Measurements from ENCODE around the gene SGIP1.

Gene SGIP1

GRCh38 chr1:66599346-66599745 is 65.4 kb downstream of the SGIP1 start:
- no peak for TF ChIP-seq CTCF (IDR thresholded peaks at IDR 0.05; ENCODE audit: extremely low read depth, missing control alignments)
- DNase-seq (ENCODE audit: low spot score) = no peak

- TF ChIP-seq CTCF (IDR thresholded peaks at IDR 0.05; ENCODE audit: extremely low read depth, missing control alignments) = no peak
- DNase-seq (ENCODE audit: low spot score) = no peak
These were observed 66.2 kb downstream of the SGIP1 start for GRCh38 chr1:66599899-66600737.

- no peak for DNase-seq (ENCODE audit: low spot score)
- no peak for TF ChIP-seq CTCF (IDR thresholded peaks at IDR 0.05; ENCODE audit: extremely low read depth, missing control alignments)
These were observed 71.6 kb downstream of the SGIP1 start for GRCh38 chr1:66605419-66605997.

GRCh38 chr1:66606362-66607065 is 72.6 kb downstream of the SGIP1 start:
- DNase-seq (ENCODE audit: low spot score) = no peak
- TF ChIP-seq CTCF (IDR thresholded peaks at IDR 0.05; ENCODE audit: extremely low read depth, missing control alignments) = no peak

GRCh38 chr1:66607458-66607857 is 73.5 kb downstream of the SGIP1 start:
- TF ChIP-seq CTCF (IDR thresholded peaks at IDR 0.05; ENCODE audit: extremely low read depth, missing control alignments) = no peak
- peak; percentile 6 for DNase-seq (ENCODE audit: low spot score)

GRCh38 chr1:66613187-66613586 is 79.2 kb downstream of the SGIP1 start:
- DNase-seq (ENCODE audit: low spot score) = no peak
- no peak for TF ChIP-seq CTCF (IDR thresholded peaks at IDR 0.05; ENCODE audit: extremely low read depth, missing control alignments)

All from GM20000 (cell line).